ENCODE measurements around the gene NKAPD1. TPM values are rescaled to one million over a fixed set of nuclear protein-coding genes. Genes with fewer than 3 reads are reported as not detected.
"Not testable (repeated sequence)": the region's sequence is repeated elsewhere in the genome, so short reads cannot be mapped to it uniquely, and the experiment has no call there.

The NKAPD1 gene
- 10 to 100 TPM; 21.8 to 42.5 (median 37.1) TPM for total RNA-seq

- 0 to 5% (median 0%) methylated on average over 3 to 13 of the region's 43 CpGs; no CpG with 5 or more reads in 3 of the 10 experiments for WGBS, 10 experiments
- Histone ChIP-seq H3K4me3 (peak within 1 kb of the TSS; percentile 74 to 95 (median 85)), H3K27ac (peak within 1 kb of the TSS; percentile 95 to 96), H3K4me1 (replicated peaks in 1 of 2) (peaks cover 2 to 7% of the 10 kb centered on the region in 2 donors)
- peak; percentile 89 to 94 (median 92) for ATAC-seq (replicated peaks in 6 of 8)
- in situ Hi-C loops (cut with MboI; ENCODE audit: low pct_unique_long_range_greater_than_20kb in 2 of 9, low sequenced_read_pairs in 9 of 9, unreplicated experiment in 9 of 9): no loop called here
These were observed at the start of gene NKAPD1, which contains the start of gene PIH1D2 for GRCh38 chr11:112073941-112074811. Gene NKAPD1 (plus strand): TSS chr11:112074299. CDS start chr11:112075575, 1,276 bp downstream. Gene PIH1D2 (minus strand): TSS chr11:112074017. CDS start chr11:112073174, 843 bp downstream.

DNA sequence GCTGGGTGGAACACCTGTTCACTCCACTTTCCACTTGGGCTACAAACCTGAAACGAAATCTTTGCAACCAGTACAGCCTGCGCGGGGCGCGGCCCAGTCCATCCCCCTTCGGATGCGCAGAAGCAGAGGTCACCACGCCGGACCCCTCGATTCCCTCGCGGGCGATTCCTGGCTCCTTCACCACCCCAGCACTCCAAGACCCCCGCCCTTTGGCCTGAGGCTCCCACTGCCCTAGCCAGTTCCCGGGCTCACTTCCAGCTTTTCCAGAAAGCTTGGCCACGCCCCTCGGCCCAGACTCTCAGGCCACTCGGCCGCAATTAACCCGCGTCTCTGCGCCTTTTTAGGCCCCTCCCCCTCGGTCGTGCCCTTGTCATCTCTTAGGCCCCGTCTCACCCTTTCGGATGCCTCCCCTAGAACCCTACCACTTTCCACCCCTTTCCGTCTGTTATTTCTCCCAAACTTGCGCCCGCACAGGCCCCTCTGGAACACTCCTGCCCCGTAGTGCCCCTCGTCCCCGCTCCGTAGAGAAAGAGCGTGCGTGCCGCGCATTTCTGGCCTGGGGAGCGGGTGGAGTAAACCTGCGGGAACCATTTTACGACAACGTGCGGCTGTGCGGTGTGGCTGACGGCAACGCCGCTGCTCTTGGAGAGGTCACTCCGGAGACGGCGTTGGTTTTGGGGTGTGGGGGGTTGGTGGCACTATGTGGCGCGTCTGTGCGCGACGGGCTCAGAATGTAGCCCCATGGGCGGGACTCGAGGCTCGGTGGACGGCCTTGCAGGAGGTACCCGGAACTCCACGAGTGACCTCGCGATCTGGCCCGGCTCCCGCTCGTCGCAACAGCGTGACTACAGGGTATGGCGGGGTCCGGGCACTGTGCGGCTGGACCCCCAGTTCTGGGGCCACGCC is 49.1 kb upstream of the NKAPD1 start, which contains the start of gene DLAT:
DLAT (plus strand) TSS at position 636 of the 906 bp plus-strand sequence; CDS start at position 701, 65 bp downstream.
- WGBS, 10 experiments: 0 to 4% (median 1%) methylated on average over 5 to 42 of the region's 71 CpGs; no CpG with 5 or more reads in 4 of the 10 experiments
- peak within 1 kb of the TSS; percentile 92 to 95 for H3K27ac ChIP-seq
- H3K4me3 ChIP-seq: peak within 1 kb of the TSS; percentile 63 to 91 (median 77)
- H3K4me1 ChIP-seq (replicated peaks in 1 of 2): peaks cover 4 to 8% of the 10 kb centered on the region in 2 donors
- in situ Hi-C loops (cut with MboI; ENCODE audit: low pct_unique_long_range_greater_than_20kb in 2 of 9, low sequenced_read_pairs in 9 of 9, unreplicated experiment in 9 of 9): loop anchor here in 1 of 9 experiments (25.0 kb wide), 1 partner anchor 163 kb away; the partner anchor contains the start of gene ALG9
- ATAC-seq (replicated peaks in 6 of 8): peak; percentile 82 to 91 (median 90)

- peak overlapping the region; percentile 92 to 95 for H3K27ac ChIP-seq
These were observed 48.4 kb upstream of the NKAPD1 start for GRCh38 chr11:112025707-112026106.

DNA sequence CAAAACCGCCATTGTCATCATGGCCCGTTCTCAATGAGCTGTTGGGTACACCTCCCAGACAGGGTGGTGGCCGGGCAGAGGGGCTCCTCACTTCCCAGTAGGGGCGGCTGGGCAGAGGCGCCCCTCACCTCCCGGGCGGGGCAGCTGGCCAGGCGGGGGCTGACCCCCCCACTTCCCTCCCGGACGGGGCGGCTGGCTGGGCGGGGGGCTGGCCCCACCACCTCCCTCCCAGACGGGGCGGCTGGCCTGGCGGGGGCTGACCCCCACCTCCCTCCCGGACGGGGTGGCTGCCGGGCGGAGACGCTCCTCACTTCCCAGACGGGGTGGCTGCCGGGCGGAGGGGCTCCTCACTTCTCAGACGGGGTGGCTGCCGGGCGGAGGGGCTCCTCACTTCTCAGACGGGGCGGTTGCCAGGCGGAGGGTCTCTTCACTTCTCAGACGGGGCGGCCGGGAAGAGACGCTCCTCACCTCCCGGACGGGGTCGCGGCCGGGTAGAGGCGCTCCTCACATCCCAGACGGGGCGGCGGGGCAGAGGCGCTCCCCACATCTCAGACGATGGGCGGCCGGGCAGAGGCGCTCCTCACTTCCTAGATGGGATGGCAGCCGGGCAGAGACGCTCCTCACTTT is 47.2 kb upstream of the NKAPD1 start:
- WGBS, 10 experiments: no CpG with 5 or more reads among the region's 49 CpGs
- ATAC-seq (replicated peaks in 6 of 8); in situ Hi-C loops (cut with MboI; ENCODE audit: low pct_unique_long_range_greater_than_20kb in 2 of 9, low sequenced_read_pairs in 9 of 9, unreplicated experiment in 9 of 9); H3K27ac ChIP-seq; H3K4me1 ChIP-seq (replicated peaks in 1 of 2); H3K4me3 ChIP-seq: not testable (repeated sequence)

More at GRCh38 chr11:112025707-112026106, 48.4 kb upstream of the NKAPD1 start:
- Histone ChIP-seq H3K4me1 (replicated peaks in 1 of 2) (peaks cover 4 to 8% of the 10 kb centered on the region in 2 donors), H3K4me3 (peak overlapping the region; percentile 63 to 91 (median 77))
- WGBS, 10 experiments: 0 to 14% (median 0%) methylated on average over 1 of the region's 8 CpGs; no CpG with 5 or more reads in 5 of the 10 experiments
- in situ Hi-C loops (cut with MboI; ENCODE audit: low pct_unique_long_range_greater_than_20kb in 2 of 9, low sequenced_read_pairs in 9 of 9, unreplicated experiment in 9 of 9): no loop called here
- peak in 5 of 8 experiments; percentile 15 to 54 (median 41) for ATAC-seq (replicated peaks in 6 of 8)

GRCh38 chr11:112029460-112029859 is 44.6 kb upstream of the NKAPD1 start:
- 90 to 100% (median 100%) methylated on average over 1 to 2 of the region's 2 CpGs; no CpG with 5 or more reads in 4 of the 10 experiments for WGBS, 10 experiments
- no peak overlapping the region for H3K27ac ChIP-seq
- no peak overlapping the region for H3K4me3 ChIP-seq
- peaks cover 0 to 3% of the 10 kb centered on the region in 2 donors for H3K4me1 ChIP-seq (replicated peaks in 1 of 2)
- no peak for ATAC-seq (replicated peaks in 6 of 8)
- in situ Hi-C loops (cut with MboI; ENCODE audit: low pct_unique_long_range_greater_than_20kb in 2 of 9, low sequenced_read_pairs in 9 of 9, unreplicated experiment in 9 of 9): no loop called here

- Histone ChIP-seq H3K4me3 (no peak overlapping the region), H3K4me1 (replicated peaks in 1 of 2) (no peaks in the 10 kb centered on the region), H3K27ac (no peak overlapping the region)
- in situ Hi-C loops (cut with MboI; ENCODE audit: low pct_unique_long_range_greater_than_20kb in 2 of 9, low sequenced_read_pairs in 9 of 9, unreplicated experiment in 9 of 9): no loop called here
- no peak for ATAC-seq (replicated peaks in 6 of 8)
- WGBS, 10 experiments: 87 to 100% (median 100%) methylated on average over 2 to 3 of the region's 3 CpGs; no CpG with 5 or more reads in 2 of the 10 experiments
These were observed 40.2 kb upstream of the NKAPD1 start for GRCh38 chr11:112033902-112034301.

GRCh38 chr11:112037527-112037926 is 36.6 kb upstream of the NKAPD1 start:
- H3K4me1 ChIP-seq (replicated peaks in 1 of 2): no peaks in the 10 kb centered on the region
- no peak overlapping the region for H3K27ac ChIP-seq
- in situ Hi-C loops (cut with MboI; ENCODE audit: low pct_unique_long_range_greater_than_20kb in 2 of 9, low sequenced_read_pairs in 9 of 9, unreplicated experiment in 9 of 9): no loop called here
- no peak for ATAC-seq (replicated peaks in 6 of 8)
- no peak overlapping the region for H3K4me3 ChIP-seq

DNA sequence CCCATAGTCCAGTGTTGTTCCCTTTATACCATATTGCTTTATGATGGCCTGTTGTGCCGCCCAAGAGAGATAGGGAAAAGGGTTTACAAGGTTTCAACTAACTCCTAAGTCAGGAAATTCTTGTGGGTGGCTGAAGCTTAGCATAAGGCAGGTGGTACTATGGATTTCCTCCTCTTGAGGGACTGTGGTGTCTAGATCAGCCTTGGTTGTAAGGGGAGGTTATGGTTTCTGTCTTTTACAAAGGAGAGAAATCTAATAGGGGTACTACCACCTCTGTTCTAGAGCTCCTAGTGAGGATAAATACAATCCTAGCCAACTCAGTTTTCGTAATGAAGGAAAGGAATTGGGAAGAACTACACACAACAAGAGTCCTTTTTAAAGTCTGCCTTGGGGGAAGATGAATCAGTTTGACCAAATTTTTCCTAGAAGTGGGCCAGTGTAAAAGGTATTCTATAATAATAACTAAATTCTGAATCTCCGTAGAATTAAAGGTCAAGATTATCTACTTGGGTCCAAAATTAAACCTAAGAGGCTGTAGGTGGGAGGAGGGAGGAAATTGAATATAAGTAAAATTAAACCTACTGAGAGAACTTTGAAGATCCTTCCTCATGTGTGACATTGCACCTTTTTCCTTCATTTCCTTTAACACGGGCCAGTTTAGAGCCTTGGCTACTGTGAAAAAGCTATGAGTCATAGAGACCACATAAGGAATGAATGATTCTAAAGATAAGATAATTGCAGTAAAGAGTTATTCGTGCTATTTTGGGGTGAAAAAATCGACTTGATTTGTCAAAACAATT is 31.7 kb upstream of the NKAPD1 start:
- Histone ChIP-seq H3K4me1 (replicated peaks in 1 of 2) (no peaks in the 10 kb centered on the region), H3K4me3 (no peak overlapping the region), H3K27ac (no peak overlapping the region)
- no peak for ATAC-seq (replicated peaks in 6 of 8)
- in situ Hi-C loops (cut with MboI; ENCODE audit: low pct_unique_long_range_greater_than_20kb in 2 of 9, low sequenced_read_pairs in 9 of 9, unreplicated experiment in 9 of 9): no loop called here
- 51 to 94% (median 85%) methylated on average over 3 to 6 of the region's 6 CpGs for WGBS, 10 experiments

- ATAC-seq (replicated peaks in 6 of 8): no peak
- Histone ChIP-seq H3K4me3 (no peak overlapping the region), H3K27ac (no peak overlapping the region), H3K4me1 (replicated peaks in 1 of 2) (no peaks in the 10 kb centered on the region)
- in situ Hi-C loops (cut with MboI; ENCODE audit: low pct_unique_long_range_greater_than_20kb in 2 of 9, low sequenced_read_pairs in 9 of 9, unreplicated experiment in 9 of 9): no loop called here
- 70 to 100% (median 100%) methylated on average over 1 to 2 of the region's 2 CpGs; no CpG with 5 or more reads in 1 of the 10 experiments for WGBS, 10 experiments
These were observed 31.2 kb upstream of the NKAPD1 start for GRCh38 chr11:112042961-112043304.

GRCh38 chr11:112044961-112045360 is 29.1 kb upstream of the NKAPD1 start:
- ATAC-seq (replicated peaks in 6 of 8): no peak
- 92 to 100% (median 100%) methylated on average over 1 to 4 of the region's 4 CpGs; no CpG with 5 or more reads in 3 of the 10 experiments for WGBS, 10 experiments
- in situ Hi-C loops (cut with MboI; ENCODE audit: low pct_unique_long_range_greater_than_20kb in 2 of 9, low sequenced_read_pairs in 9 of 9, unreplicated experiment in 9 of 9): no loop called here
- H3K27ac ChIP-seq: no peak overlapping the region
- H3K4me1 ChIP-seq (replicated peaks in 1 of 2): no peaks in the 10 kb centered on the region
- H3K4me3 ChIP-seq: no peak overlapping the region

DNA sequence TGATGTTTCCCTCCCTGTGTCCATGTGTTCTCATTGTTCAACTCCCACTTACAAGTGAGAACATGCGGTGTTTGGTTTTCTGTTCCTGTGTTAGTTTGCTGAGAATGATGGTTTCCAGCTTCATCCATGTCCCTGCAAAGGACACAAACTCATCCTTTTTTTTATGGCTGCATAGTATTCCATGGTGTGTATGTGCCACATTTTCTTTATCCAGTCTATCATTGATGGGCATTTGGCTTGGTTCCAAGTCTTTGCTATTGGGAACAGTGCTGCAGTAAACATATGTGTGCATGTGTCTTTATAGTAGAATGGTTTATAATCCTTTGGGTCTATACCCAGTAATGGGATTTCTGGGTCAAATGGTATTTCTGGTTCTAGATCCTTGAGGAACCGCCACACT is 27.5 kb upstream of the NKAPD1 start:
- H3K4me1 ChIP-seq (replicated peaks in 1 of 2); in situ Hi-C loops (cut with MboI; ENCODE audit: low pct_unique_long_range_greater_than_20kb in 2 of 9, low sequenced_read_pairs in 9 of 9, unreplicated experiment in 9 of 9); H3K27ac ChIP-seq; H3K4me3 ChIP-seq; ATAC-seq (replicated peaks in 6 of 8): not testable (repeated sequence)
- 80 to 100% (median 100%) methylated on average over 1 of the region's 2 CpGs; no CpG with 5 or more reads in 6 of the 10 experiments for WGBS, 10 experiments

- H3K4me3 ChIP-seq; H3K27ac ChIP-seq; H3K4me1 ChIP-seq (replicated peaks in 1 of 2); in situ Hi-C loops (cut with MboI; ENCODE audit: low pct_unique_long_range_greater_than_20kb in 2 of 9, low sequenced_read_pairs in 9 of 9, unreplicated experiment in 9 of 9); ATAC-seq (replicated peaks in 6 of 8): not testable (repeated sequence)
- 88 to 100% (median 100%) methylated on average over 1 to 3 of the region's 3 CpGs; no CpG with 5 or more reads in 1 of the 10 experiments for WGBS, 10 experiments
These were observed 25.8 kb upstream of the NKAPD1 start for GRCh38 chr11:112048256-112048655.

Measured in motor neuron (in vitro differentiated cells).